ENCODE measurements around the gene UNKL.

- TF ChIP-seq, protein P1, sequence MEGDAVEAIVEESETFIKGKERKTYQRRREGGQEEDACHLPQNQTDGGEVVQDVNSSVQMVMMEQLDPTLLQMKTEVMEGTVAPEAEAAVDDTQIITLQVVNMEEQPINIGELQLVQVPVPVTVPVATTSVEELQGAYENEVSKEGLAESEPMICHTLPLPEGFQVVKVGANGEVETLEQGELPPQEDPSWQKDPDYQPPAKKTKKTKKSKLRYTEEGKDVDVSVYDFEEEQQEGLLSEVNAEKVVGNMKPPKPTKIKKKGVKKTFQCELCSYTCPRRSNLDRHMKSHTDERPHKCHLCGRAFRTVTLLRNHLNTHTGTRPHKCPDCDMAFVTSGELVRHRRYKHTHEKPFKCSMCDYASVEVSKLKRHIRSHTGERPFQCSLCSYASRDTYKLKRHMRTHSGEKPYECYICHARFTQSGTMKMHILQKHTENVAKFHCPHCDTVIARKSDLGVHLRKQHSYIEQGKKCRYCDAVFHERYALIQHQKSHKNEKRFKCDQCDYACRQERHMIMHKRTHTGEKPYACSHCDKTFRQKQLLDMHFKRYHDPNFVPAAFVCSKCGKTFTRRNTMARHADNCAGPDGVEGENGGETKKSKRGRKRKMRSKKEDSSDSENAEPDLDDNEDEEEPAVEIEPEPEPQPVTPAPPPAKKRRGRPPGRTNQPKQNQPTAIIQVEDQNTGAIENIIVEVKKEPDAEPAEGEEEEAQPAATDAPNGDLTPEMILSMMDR (IDR thresholded peaks at IDR 0.05), result no peak
- TF ChIP-seq POLR2A (IDR thresholded peaks at IDR 0.05), result no peak
These were observed 98.5 kb downstream of the UNKL start for GRCh38 chr16:1316033-1316405.
